HCT116 (cell line): ENCODE results near the gene SLC9A9. TPM values are rescaled to one million over a fixed set of nuclear protein-coding genes. Genes with fewer than 3 reads are reported as not detected.

Experiments used
- ATAC-seq: fragments of 200-7000 bp; cut with Tn5 transposase; 2 replicates; pipeline ENCODE4 v1.9.1; 2020; ENCODE audit warnings: mild to moderate bottlenecking, moderate library complexity
- BruUV-seq: library from RNA; stranded (reverse); fragments of 400-500 nt; replicated peaks from 2 replicates; lab custom pipeline; 2021; lab: Mats Ljungman, UMichigan
- CTCF ChIA-PET: fragments of 300-600 bp; sonication (Branson Sonifier 250); formaldehyde crosslinking; loops from one replicate; lab custom pipeline; 2021; ENCODE audit warnings: antibody characterized with exemption; lab: Charles Lee
- POLR2A ChIA-PET: fragments of 300-600, 350-600 bp; sonication (Branson Sonifier 250); formaldehyde crosslinking; loops from one replicate; lab custom pipeline; 2021; ENCODE audit warnings: antibody characterized with exemption; lab: Charles Lee
- RAD21 ChIA-PET, 2 experiments: fragments of 300-600 bp; sonication (Branson Sonifier 250); formaldehyde crosslinking; loops; one replicate each; lab custom pipeline; 2023; ENCODE audit warnings: low total read pairs in 2 of 2; ENCODE audit not compliant: uncharacterized antibody in 2 of 2, unreplicated experiment in 2 of 2, low non-redundant PET in 1 of 2; lab: Charles Lee
- DNase-seq: peaks from one replicate; pipeline ENCODE4 v3.0.0-alpha.2; 2010; ENCODE audit warnings: low read depth, low spot score
- H2AFZ ChIP-seq: fragments of 200-600 bp; shearing (Covaris generic), sonication (generic); 2 replicates; pipeline ENCODE4 v1.6.1; 2017; ENCODE audit warnings: low read depth, mixed run types, mixed read lengths, antibody characterized with exemption, low read length; ENCODE audit not compliant: poor library complexity, severe bottlenecking
- H3K27ac ChIP-seq: 2 replicates; pipeline ENCODE4 v1.5.1; 2012; ENCODE audit warnings: low read depth, low read length
- H3K27me3 ChIP-seq: fragments of 200-600 bp; sonication (generic); 2 replicates; pipeline ENCODE4 v1.6.1; 2016; ENCODE audit warnings: mixed run types, low read length, mixed read lengths; ENCODE audit not compliant: insufficient read depth
- H3K36me3 ChIP-seq, 2 experiments: fragments of 200-500 bp in 1 of 2; fragments of 200-600 bp in 1 of 2; sonication (Bioruptor generic) in 1 of 2; sonication (generic) in 1 of 2; 2 replicates each; pipeline versions ENCODE4 v1.5.1 to v1.6.1; 2014 to 2016; ENCODE audit warnings: low read length in 2 of 2, inconsistent platforms in 1 of 2, mixed read lengths in 1 of 2, mixed run types in 1 of 2; ENCODE audit not compliant: insufficient read depth in 2 of 2, control insufficient read depth in 1 of 2
- H3K4me1 ChIP-seq, 2 experiments: fragments of 200-600 bp in 1 of 2; sonication (generic) in 1 of 2; 2 replicates each; pipeline versions ENCODE4 v1.5.1 to v1.6.1; 2012 to 2017; ENCODE audit warnings: low read length in 2 of 2, inconsistent platforms in 1 of 2, mild to moderate bottlenecking in 1 of 2, mixed read lengths in 1 of 2, mixed run types in 1 of 2, moderate library complexity in 1 of 2; ENCODE audit not compliant: insufficient read depth in 2 of 2, control insufficient read depth in 1 of 2
- H3K4me2 ChIP-seq: fragments of 200-600 bp; sonication (generic); 2 replicates; pipeline ENCODE4 v1.6.1; 2017; ENCODE audit warnings: mixed run types, low read length, mixed read lengths
- H3K4me3 ChIP-seq, 2 experiments: fragments of 200-600 bp in 1 of 2; sonication (generic) in 1 of 2; replicated peaks in 1 of 2; 2 replicates each; pipeline ENCODE4 v1.5.1; 2011 to 2016; ENCODE audit warnings: low read length in 2 of 2, control low read depth in 1 of 2, low read depth in 1 of 2, mild to moderate bottlenecking in 1 of 2, mixed read lengths in 1 of 2, mixed run types in 1 of 2
- H3K79me2 ChIP-seq: fragments of 200-600 bp; sonication (generic); 2 replicates; pipeline ENCODE4 v1.6.1; 2017; ENCODE audit warnings: mild to moderate bottlenecking, mixed run types, low read length, moderate library complexity, mixed read lengths; ENCODE audit not compliant: insufficient read depth
- H3K9ac ChIP-seq: fragments of 200-600 bp; sonication (generic); 2 replicates; pipeline ENCODE4 v1.6.1; 2016; ENCODE audit warnings: low read length, mixed read lengths
- H3K9me2 ChIP-seq: fragments of 200-600 bp; sonication (generic), shearing (Covaris generic); 2 replicates; pipeline ENCODE4 v1.6.1; 2017; ENCODE audit warnings: mixed run types, mild to moderate bottlenecking, moderate library complexity; ENCODE audit not compliant: insufficient read depth
- H3K9me3 ChIP-seq, 2 experiments: fragments of 200-500 bp in 1 of 2; fragments of 200-600 bp in 1 of 2; sonication (Bioruptor generic) in 1 of 2; sonication (generic) in 1 of 2; 2 replicates each; pipeline ENCODE4 v1.6.1; 2014 to 2017; ENCODE audit warnings: low read length in 2 of 2, mixed read lengths in 2 of 2, inconsistent platforms in 1 of 2, low read depth in 1 of 2, mild to moderate bottlenecking in 1 of 2, mixed run types in 1 of 2, moderate library complexity in 1 of 2; ENCODE audit not compliant: control insufficient read depth in 1 of 2, insufficient read depth in 1 of 2
- H4K20me1 ChIP-seq: fragments of 200-600 bp; sonication (generic), shearing (Covaris generic); 2 replicates; pipeline ENCODE4 v1.6.1; 2017; ENCODE audit warnings: mixed run types, mild to moderate bottlenecking, moderate library complexity; ENCODE audit not compliant: insufficient read depth
- CBX3 ChIP-seq: IDR thresholded peaks from 2 replicates; pipeline ENCODE4 v1.6.1; 2012; ENCODE audit warnings: low read depth
- CEBPB ChIP-seq: IDR thresholded peaks from 2 replicates; pipeline ENCODE4 v1.6.1; 2012; ENCODE audit warnings: low read depth
- EGR1 ChIP-seq: IDR thresholded peaks from 2 replicates; pipeline ENCODE4 v1.6.1; 2012; ENCODE audit warnings: low read depth
- ELF1 ChIP-seq: IDR thresholded peaks from 2 replicates; pipeline ENCODE4 v1.6.1; 2012; ENCODE audit warnings: low read depth, borderline replicate concordance
- MAX ChIP-seq: IDR thresholded peaks from 2 replicates; pipeline ENCODE4 v1.6.1; 2012
- POLR2AphosphoS5 ChIP-seq: IDR thresholded peaks from 2 replicates; pipeline ENCODE4 v1.6.1; 2011; ENCODE audit warnings: mild to moderate bottlenecking, low read depth, low read length, moderate library complexity
- SRF ChIP-seq: IDR thresholded peaks from 2 replicates; pipeline ENCODE4 v1.6.1; 2012; ENCODE audit warnings: low read depth
- TCF7L2 ChIP-seq: IDR thresholded peaks from 2 replicates; pipeline ENCODE4 v1.7.0; 2011; ENCODE audit warnings: borderline replicate concordance, inconsistent platforms; ENCODE audit not compliant: insufficient read depth, insufficient read length; ENCODE audit errors: extremely low read depth
- YY1 ChIP-seq: IDR thresholded peaks from 2 replicates; pipeline ENCODE4 v1.6.1; 2011; ENCODE audit warnings: low read length, low read depth, moderate library complexity, mild to moderate bottlenecking; ENCODE audit not compliant: insufficient replicate concordance; ENCODE audit errors: extremely low read depth
- ZBTB33 ChIP-seq: IDR thresholded peaks from 2 replicates; pipeline ENCODE4 v1.6.1; 2011; ENCODE audit warnings: mild to moderate bottlenecking, low read length, moderate library complexity; ENCODE audit not compliant: insufficient replicate concordance; ENCODE audit errors: extremely low read depth
- ZFX ChIP-seq: fragments of 450-650 bp; IDR thresholded peaks from 2 replicates; pipeline ENCODE4 v1.6.1; 2017
- ZNF274 ChIP-seq: fragments of 200-500 bp; sonication (Bioruptor generic); IDR thresholded peaks from 2 replicates; pipeline ENCODE4 v1.6.1; 2014; ENCODE audit warnings: mild to moderate bottlenecking, low read depth, low read length, inconsistent platforms
- intact Hi-C: fragments of 100-400 bp; cut with micrococcal nuclease; formaldehyde crosslinking; loops from 2 replicates; pipeline ENCODE4 v1.10.0; 2022
- total RNA-seq: library from RNA; stranded (reverse); gene quantifications from one replicate; pipeline ENCODE4 v1.2.1, GENCODE V29; 2021; ENCODE audit not compliant: unreplicated experiment

The SLC9A9 gene
- total RNA-seq, 1 experiment from 2014 or later: 0.20 TPM

DNA sequence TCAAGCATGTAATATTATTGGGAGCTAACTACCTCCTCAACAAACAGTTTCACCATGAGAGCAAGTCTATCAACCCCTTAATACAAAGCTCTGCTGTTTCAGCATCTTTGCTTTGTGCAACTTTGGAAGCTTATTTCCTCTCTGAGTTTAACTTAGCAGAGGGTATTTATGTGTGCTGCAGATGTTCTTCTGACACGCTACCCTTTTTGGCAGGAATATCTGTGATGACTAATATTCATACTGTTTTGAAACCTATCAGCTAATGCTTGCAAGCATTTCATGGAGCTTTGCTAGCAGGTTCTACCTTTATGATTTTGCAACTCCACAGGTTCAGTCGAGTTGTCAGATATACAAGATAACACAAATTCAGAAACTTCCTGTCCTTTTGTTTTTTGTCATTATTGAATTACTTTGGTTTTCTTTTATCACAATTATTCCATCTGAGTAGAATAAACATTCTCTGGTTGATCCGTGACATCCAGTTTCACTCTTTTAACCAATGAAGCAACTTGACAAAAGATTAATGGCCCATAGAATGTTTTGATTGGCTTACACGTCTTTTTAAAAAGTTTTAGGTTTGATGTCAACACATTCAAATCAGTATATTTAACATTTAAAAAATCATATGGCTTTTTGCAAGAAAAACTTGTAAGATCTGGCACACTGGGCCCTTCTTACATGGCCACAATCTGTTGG is 1.7 kb upstream of the SLC9A9 start:
- no peaks in the 10 kb centered on the region for H3K27me3 ChIP-seq
- no TSS peak for BruUV-seq

DNA sequence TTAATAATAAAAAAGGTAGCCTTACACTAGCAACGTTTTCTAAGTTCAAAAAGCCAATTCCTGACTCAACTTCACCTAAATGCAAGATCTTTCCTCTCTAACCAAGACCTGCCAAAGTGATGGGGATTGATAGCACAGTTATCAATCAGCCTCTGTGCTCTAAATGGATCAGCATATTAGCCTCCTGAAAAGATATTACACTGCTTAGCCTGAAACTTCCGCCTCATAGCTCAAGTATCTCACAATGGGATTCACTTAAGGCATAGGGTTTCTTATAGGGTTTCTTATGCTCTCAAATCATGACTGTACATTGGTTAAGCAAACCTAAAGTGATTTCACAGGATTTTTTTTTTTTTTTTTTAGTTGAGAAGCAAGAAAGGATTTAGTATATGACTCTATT is 436 bp upstream of the SLC9A9 start:
- H3K4me2 ChIP-seq: peak overlapping the region; percentile 41
- H2AFZ ChIP-seq: peak overlapping the region; percentile 91
- H3K4me1 ChIP-seq: peaks cover 0 to 6% of the 10 kb centered on the region in 2 experiments; a peak in 1 of 4 replicates
- H3K27me3 ChIP-seq: no peaks in the 10 kb centered on the region
- no peaks in the 10 kb centered on the region for H3K79me2 ChIP-seq
- ATAC-seq (no peak), DNase-seq (no peak)
- ChIA-PET POLR2A (interaction anchor here (0.6 kb wide), 1 partner anchor 65 kb away, joined by 3 read pairs; no protein-coding TSS in a partner anchor), CTCF (interaction anchor here (1.4 kb wide), 1 partner anchor 73 kb away, joined by 3 read pairs; no protein-coding TSS in a partner anchor), RAD21 (no interaction called here)
- no TSS peak for BruUV-seq
- H3K9me3 ChIP-seq: no peaks in the 10 kb centered on the region
- no peak overlapping the region for H3K9ac ChIP-seq
- H3K27ac ChIP-seq: no peak overlapping the region
- intact Hi-C loops: no loop called here
- H3K36me3 ChIP-seq: no peaks in the 10 kb centered on the region
- no peaks in the 10 kb centered on the region for H3K9me2 ChIP-seq
- no peak overlapping the region for H3K4me3 ChIP-seq
- no peaks in the 10 kb centered on the region for H4K20me1 ChIP-seq
- TF ChIP-seq MAX (no peak), ZNF274 (no peak), EGR1 (no peak), YY1 (no peak), TCF7L2 (no peak), POLR2AphosphoS5 (no peak), ZBTB33 (no peak), ELF1 (no peak), CBX3 (no peak), SRF (no peak), CEBPB (no peak)

More for the DNA sequence above, 1.7 kb upstream of the SLC9A9 start:
- H3K27ac ChIP-seq: no peak overlapping the region
- DNase-seq: no peak
- H3K36me3 ChIP-seq: no peaks in the 10 kb centered on the region
- H2AFZ ChIP-seq: no peak overlapping the region
- CTCF ChIA-PET: interaction anchor here (1.4 kb wide), 1 partner anchor 75 kb away, joined by 3 read pairs; no protein-coding TSS in a partner anchor
- no peak for TF ChIP-seq ZFX
- no peak for TF ChIP-seq MAX
- TF ChIP-seq, all 23 proteins: peak for 0
- POLR2A ChIA-PET: no interaction called here
- H3K4me1 ChIP-seq: peaks cover 0 to 6% of the 10 kb centered on the region in 2 experiments; a peak in 1 of 4 replicates
- no peak overlapping the region for H3K4me3 ChIP-seq
- no peaks in the 10 kb centered on the region for H3K79me2 ChIP-seq
- ATAC-seq: no peak
- no peak overlapping the region for H3K9ac ChIP-seq
- no peak overlapping the region for H3K4me2 ChIP-seq
- H3K9me2 ChIP-seq: no peaks in the 10 kb centered on the region
- H3K9me3 ChIP-seq: no peaks in the 10 kb centered on the region
- RAD21 ChIA-PET: no interaction called here
- intact Hi-C loops: no loop called here
- H4K20me1 ChIP-seq: no peaks in the 10 kb centered on the region
